HG03095 (cell line): ENCODE results near the gene CYP26A1.

Experiments
- ATAC-seq: cut with Tn5 transposase; IDR thresholded peaks from one replicate; pipeline ENCODE4 v1.9.1; 2021; ENCODE audit warnings: moderate library complexity; ENCODE audit not compliant: unreplicated experiment

The CYP26A1 gene

DNA sequence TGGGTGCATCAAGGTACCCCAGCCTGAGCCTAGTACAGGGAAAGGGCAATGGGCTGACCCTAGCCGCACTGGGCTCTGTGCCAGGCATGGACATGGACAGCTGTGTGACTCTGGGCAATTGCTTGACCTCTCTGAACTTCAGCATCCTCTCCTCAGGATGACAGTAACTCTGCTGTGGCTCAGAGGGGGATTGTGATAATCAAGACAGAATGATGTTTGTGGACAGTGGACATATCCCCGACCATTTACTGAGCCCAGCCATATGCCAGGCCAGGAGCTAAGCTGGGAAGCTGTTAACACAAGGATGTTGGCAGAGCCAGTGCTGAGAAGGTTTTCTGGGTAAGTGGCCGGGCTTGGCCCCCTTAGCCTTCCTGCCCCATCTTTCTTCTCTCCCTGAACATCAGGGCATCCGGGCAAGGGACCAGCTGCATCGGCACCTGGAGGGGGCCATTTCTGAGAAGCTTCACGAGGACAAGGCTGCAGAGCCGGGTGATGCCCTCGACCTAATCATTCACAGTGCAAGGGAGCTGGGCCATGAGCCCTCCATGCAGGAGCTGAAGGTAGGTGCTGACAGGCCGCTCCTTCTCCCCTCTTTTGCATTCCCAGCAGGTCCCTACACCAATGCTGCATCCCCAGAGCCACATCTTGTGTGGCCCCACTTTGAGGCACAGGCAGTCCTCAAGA lies 9.6 kb upstream of the CYP26A1 start:
- ATAC-seq = no peak

DNA sequence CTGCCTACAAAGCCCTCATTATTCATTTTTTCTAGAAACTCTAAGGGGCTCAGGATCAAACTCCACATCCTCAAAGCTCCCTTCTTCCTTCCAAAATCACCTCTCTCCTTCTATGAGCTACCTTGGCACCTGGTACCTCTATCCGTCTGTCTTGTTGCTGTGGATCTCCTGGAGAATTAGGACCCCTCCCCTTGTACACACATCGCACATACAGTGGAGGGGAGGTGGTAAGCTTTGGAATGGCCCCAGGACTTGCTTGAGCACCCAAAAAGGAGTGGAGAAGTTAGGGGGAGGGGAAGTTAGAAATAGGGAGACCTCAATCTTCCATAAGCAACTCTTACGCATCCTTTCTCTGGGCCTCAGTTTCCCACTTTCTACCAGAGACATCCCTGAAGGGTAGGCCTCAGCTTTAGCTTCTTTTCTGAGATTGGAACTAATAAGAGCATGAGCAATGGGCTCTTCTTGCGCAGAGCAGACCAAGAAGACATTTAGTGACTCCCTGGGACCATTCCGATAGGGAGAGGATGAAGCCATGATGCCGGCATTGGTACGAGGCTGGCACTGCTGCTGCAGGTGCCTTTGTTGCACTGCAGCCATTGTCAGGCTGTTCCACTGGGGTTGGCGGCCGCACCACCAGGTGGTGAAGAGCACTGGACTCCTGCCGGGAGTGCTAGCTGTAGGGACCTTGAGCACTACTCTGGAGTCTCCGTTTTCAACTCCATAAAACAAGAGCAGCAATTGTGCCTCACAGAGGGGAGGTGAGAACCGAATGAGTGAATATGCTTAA lies 8.6 kb upstream of the CYP26A1 start:
- ATAC-seq = no peak

DNA sequence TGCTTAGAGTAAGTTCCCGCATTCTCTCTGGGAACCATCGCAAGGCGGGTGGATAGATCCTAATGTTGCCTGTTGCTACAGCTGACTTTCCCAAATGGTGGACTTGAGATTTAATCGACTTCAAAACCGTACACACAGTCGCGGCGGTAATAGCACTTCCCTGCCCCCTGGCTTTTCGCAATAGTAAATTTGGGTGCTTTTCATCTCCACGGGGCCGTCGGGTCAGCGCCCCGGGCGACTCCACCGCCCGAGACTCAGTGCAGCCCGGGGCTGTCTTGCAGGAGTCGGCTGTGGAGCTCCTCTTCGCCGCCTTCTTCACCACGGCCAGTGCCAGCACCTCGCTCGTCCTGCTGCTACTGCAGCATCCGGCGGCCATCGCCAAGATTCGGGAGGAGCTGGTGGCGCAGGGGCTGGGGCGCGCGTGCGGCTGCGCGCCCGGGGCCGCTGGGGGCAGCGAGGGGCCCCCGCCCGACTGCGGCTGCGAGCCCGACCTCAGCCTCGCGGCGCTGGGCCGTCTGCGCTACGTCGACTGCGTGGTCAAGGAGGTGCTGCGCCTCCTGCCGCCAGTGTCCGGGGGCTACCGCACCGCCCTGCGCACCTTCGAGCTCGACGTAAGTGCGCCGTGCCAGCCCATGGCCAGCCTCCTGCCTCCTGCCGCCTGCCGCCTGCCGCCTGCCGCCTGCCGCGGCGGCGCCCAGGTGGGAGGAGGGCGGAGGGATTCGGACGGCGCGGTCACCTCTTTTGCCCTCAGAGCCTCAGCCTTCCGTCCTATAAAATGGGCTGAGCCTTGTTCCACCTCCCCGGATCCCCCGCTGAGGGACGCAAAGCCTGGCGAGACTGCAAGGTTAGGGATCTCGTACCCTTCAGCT lies 7.8 kb upstream of the CYP26A1 start:
- ATAC-seq = no peak

DNA sequence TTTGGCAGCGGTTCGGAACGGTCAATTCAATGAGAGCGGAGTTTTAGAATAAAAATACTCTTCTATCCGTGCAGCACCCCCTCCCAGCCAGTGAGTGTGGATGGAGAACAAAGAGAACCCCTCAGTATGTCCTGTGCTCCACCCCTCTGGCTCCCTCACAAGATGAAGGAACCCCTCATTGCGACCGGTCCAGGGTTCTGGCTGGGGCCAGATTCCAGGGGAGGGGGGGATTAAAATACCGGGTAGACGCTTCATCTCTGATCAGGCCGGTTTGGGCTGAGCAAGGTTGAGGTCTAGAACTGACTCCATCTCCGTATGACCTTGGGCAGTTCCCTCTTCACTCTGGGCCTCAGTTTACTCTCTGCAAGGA lies 7.2 kb upstream of the CYP26A1 start:
- ATAC-seq = no peak

DNA sequence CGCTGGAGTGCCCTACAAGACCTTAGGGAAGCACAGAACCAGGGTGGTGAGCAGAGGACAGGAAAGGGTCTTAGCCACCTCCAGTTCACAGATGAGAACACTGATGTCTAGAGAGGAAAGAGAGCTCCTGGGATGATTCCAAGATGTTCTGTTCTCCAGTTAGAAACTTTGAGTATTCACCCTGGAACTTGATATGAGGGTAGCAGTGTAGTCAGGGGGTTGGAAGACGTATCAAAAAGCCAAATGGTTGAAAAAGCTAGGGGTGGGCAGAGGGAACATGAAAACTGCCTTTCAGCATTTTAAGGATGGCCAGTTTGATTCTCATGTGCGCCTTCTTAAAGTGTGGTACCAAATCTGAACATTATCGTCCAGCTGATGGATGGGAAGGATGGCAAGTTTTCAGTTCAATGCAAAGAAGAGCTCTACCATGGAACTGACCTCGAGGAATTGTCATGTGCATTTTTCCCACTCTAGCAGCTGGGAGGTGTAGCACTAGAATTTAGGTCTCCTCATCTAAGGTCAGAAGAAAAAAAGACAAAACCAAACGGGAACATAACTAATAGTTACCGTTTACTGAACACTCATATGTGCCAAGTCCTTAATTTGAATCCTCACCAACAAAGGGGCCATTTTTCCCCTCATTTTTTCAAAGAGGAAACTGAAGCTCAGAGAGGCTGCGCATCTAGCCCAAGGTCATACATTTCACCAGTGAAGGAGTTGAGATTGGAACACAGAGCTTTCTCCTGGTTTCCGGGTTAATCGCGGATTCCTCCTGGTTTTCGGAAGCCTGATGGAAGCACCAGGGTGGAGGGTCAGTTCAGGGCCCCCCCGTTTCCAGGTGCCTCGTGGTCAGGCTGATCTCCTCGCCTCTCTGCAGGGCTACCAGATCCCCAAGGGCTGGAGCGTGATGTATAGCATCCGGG lies 6.0 kb upstream of the CYP26A1 start:
- ATAC-seq = no peak

DNA sequence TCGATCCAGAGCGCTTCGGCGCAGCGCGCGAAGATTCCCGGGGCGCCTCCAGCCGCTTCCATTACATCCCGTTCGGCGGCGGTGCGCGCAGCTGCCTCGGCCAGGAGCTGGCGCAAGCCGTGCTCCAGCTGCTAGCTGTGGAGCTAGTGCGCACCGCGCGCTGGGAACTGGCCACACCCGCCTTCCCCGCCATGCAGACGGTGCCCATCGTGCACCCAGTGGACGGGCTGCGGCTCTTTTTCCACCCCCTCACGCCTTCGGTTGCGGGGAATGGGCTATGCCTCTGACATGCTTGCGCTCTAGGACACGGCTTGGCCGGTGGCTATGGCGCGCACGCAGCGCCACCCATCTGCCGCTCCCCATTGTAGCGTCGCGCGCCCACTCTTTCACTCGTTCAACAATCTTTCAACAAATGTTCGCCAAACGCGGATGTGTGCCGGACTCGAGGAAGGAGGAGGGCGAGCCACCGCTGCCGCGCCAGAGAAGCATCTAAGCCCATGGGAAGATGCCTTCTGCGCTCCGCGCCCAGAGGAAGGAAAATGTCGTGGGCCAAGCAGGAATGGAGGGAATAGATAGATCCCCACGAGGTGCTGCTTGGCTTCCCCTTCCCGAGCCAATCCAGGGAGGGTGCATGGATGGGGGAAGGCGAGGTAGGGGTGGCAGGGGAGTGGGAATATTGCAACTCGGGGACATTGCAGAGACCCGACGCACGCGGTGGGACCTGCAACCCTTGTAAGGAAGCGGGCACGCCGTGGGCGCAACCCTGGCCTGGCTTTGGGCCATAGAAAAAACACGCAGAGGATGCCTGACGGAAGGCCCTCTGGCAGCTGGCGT lies 5.1 kb upstream of the CYP26A1 start:
- no peak for ATAC-seq

DNA sequence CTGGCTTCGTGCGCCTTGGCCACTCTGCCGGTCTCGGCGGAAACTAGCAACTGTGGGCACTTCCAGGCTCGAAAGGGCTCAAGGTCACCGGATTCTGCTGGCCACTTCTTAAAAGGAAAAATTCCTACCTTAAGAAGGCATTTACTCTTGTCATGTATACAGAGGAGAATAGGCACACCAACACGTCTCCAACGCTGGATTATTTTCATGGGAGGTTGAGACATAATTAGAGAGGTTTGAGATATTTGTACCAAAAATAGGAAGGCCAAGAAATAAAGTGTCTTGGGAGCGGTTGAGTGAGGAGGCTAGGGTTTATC lies 4.5 kb upstream of the CYP26A1 start:
- no peak for ATAC-seq

DNA sequence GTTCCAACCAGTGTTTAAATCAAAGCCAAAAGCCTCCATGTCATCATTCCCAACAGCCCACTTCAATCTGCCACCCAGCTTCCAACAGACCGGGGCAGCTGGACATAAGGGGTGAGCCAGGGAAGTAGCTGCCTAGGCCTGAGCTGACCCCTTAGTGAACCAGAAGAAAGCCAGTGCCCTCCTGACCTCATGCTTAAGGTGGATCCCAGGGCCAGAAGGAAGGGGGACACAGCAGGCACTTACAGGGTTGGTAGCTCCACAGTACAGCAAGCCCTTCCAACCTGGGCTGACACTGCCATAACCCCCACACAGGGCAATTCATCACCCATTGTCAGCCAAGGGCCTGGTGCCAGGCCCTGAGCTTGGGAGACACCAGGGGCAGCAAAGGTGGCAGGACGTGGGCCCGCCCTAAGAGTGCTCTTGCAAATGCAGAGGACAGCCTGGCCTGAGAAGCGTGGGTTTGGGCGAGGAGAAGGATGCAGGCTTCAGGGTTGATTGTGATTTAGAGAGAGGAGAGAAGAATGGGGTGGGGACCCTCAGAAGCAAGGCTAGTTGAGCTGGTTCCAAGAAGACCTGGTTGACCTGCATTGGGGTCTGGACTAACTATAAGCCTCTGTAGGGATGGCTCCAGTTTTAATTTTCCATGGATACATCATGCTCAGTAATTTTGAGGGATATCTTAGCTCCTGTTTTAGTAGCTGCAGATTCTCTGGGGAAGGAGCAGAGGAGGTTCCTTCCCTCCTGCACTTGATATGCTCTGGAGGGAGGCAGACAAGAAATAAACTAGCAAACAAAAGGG lies 3.1 kb upstream of the CYP26A1 start:
- no peak for ATAC-seq

DNA sequence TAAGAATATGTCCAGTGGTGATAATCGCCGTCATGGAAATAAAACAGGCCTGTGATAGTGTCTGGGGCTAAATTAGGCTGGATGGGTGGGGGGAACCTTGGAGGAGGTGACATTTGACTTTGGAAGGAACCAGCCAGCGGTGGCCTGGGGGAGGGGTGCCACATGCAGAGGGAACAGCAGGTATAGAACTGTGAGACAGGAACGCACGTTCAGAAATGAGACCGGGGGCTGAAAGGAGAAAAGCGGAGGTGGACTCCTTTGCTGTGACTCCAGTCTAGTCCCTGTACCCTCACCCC lies 2.6 kb upstream of the CYP26A1 start:
- no peak for ATAC-seq

DNA sequence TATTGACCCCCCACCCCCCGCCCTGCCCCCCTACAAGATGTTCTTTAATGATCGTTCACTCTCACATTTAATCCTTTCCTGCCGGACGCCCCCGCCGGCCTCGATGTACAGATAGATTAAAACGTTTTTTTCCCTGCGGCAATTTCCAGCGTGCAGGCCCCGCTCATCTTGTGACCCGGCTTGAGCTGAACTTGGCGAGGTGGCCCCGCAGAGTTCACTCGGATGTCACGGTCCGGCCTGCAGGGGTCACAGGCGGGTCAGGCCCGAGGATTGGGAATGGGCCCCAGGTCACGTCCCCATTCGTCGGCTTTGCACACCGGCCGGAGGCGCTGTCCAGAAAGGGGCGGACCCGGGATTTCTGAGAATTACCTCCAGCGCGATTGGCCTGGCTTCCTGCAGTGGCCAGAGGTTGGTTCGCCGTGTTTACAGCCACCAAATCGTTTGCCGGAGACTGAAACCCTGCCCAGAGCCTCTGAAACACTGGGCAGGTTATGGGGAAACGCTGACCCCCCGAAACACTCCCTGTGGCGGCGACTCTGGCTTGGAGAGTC lies 1.9 kb upstream of the CYP26A1 start:
- no peak for ATAC-seq

DNA sequence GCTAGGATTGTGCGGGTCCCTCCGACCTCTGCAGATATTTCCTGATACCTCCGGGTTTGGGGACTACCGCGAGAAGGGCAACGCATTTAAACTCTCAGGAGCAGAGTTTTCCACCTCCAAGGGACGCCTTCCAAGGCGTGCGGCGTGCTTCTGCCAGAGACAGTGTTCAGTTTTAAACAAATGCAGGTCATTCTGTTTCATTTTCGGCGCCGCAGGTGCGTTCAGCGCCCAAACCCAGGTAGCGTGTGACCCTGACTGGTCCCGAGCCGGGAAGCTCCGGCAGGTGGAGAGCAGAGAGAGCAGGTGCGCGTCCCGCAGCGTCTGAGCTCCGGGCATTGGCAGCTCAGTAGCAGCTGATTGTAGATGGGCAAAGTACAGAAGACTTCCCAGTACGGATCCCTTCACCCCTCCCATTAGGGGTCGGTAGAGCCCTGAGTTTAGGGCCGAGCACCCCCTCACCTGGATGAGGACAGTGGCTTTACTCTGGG lies 1.4 kb upstream of the CYP26A1 start:
- no peak for ATAC-seq

DNA sequence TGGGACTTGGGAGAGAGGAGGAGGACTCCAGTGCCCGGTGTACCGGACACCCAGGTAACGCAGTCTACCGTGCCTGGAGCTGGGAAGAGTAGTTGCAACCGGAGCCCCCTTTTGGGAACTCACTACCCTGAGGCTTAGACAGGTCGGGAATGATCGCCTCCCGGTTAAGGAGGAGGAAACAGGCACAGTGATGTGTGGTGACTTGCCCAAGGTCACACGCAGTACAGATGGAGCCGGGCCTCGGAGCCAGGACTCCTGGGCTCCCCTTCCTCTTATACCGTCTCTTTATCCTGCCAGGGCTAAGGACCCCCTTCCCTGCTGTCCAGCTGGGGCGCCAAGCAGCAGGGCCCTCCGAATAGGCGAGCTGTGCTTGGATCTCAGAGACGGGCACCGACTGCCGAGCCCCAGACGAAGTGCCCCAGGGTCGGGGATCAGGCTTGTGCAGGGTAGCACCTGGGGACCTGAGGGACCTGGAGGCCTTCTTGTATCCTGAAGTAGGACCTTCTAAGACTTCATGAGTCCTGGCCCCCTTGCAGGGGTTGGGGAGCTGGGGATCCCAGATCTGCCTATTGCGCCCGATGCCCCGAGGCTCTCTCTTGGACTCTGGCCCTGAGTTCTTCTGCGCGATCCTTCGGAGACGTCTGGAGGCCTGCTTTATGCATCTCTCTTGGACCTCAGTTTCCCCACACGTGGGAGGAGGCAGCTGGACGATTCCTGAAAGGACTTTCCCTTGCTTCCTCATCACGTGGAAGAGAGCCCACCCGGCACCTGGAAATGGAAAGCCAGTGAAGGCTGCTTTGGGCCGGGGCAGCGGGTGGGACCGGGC lies 767 bp upstream of the CYP26A1 start:
- no peak for ATAC-seq

DNA sequence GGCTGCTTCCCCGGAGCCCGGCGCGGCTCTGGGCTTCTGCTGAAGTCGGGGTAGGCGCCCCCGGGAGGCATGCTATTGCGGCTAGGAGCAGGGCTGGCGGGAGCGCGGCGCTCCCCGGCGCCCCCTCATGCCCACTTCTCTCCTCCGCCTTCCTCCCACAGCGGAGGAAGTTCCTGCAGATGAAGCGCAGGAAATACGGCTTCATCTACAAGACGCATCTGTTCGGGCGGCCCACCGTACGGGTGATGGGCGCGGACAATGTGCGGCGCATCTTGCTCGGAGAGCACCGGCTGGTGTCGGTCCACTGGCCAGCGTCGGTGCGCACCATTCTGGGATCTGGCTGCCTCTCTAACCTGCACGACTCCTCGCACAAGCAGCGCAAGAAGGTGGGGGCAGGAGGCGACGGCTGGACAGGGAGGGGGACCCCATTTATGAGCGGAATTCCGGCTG lies 479 bp downstream of the CYP26A1 start:
- ATAC-seq = no peak

DNA sequence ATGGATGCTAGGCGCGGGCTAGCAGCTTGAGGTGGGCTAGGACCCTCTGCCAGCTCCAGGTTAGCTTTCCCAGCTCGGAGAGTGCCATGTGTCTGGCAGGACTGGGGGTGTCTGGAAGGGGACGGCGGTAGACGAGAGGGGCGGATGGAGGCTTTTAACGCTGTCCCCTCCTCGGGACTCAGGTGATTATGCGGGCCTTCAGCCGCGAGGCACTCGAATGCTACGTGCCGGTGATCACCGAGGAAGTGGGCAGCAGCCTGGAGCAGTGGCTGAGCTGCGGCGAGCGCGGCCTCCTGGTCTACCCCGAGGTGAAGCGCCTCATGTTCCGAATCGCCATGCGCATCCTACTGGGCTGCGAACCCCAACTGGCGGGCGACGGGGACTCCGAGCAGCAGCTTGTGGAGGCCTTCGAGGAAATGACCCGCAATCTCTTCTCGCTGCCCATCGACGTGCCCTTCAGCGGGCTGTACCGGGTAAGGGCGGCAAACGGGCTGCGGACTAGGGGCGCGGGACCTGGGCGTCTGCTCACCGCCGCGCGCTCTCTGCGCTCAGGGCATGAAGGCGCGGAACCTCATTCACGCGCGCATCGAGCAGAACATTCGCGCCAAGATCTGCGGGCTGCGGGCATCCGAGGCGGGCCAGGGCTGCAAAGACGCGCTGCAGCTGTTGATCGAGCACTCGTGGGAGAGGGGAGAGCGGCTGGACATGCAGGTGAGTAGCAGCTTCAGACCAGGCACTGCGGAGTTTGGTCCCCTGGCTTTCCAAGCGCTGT lies 1.1 kb downstream of the CYP26A1 start:
- no peak for ATAC-seq

DNA sequence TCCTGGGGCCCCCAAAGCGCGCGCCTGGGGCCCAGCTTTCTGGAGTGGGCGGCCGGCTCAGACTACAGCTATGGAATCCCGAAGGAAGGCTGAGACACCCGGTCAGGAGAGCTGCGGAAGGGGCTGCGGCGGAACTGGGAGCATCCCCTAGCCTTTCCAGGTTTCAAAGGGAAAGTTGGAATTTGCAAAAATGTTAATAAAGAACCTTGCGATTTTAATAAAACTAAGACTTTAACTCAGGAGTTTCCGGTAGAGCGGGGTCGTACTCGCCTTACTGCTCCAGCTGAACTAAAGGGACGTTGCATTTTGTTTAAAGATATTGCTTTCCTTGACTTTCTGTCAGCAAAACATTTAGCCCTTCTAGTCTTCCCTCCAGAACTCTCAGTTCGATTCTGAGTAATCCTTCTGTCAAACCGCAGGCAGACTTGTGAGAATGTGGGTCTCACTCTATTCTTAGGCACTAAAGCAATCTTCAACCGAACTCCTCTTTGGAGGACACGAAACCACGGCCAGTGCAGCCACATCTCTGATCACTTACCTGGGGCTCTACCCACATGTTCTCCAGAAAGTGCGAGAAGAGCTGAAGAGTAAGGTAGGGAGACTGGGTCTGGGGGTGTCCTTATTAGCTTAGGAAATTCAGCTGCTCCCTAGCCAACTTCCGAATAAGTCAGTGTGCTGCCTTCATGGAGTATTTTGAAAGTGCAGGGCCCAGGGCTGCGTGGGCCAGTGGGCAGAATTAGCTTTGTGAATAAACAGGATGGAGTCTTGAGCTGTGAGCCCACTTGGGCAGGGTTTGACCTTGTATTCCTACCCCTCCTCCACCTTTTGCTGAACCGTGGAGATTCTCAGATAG lies 1.9 kb downstream of the CYP26A1 start:
- ATAC-seq = no peak

DNA sequence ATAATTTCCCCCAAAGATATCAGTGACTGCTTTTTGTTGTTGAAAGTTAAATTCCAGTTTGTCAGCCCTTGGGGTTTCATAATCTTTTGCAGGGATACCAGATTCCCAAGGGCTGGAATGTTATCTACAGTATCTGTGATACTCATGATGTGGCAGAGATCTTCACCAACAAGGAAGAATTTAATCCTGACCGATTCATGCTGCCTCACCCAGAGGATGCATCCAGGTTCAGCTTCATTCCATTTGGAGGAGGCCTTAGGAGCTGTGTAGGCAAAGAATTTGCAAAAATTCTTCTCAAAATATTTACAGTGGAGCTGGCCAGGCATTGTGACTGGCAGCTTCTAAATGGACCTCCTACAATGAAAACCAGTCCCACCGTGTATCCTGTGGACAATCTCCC lies 3.2 kb downstream of the CYP26A1 start:
- no peak for ATAC-seq
